ENCODE results near the gene C11orf52. TPM values are rescaled to one million over a fixed set of nuclear protein-coding genes. Genes with fewer than 3 reads are reported as not detected.

C11orf52 gene
- total RNA-seq, 2 experiments from 2014 or later = not detected

DNA sequence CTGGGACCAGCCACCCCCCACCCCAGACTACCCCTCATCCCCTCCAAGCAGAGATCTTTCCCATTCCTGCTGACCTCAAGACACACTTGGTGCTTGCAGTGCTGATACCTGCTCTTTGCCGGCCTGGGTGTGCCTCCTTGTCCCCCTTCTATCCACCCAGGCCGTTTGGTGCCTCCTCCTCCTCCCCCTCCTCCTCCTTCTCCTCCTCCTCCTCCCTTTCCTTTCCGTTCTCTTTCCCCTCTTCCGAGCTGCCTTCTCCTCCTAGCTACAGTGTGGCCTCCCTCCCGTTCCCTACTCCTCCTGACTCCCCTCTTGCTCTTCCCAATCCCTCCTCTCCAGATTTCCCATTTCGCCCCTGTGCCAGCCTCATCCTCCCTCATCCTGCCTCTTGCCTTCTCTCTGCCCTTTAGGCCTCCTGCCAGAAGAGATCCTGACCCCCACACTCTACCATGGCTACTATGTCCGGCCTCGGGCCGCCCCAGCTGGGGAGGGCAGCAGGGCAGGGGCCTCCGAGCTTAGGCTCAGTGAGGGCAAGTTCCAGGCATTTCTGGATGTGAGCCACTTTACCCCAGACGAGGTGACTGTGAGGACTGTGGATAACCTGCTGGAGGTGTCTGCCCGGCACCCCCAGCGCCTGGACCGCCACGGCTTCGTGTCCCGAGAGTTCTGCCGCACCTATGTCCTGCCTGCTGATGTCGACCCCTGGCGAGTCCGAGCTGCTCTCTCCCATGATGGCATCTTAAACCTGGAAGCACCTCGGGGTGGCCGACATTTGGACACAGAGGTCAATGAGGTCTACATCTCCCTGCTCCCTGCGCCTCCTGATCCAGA is 5.5 kb upstream of the C11orf52 start:
- no peaks in the 10 kb centered on the region for H3K4me1 Mint-ChIP-seq
- ChIA-PET POLR2A (no interaction called here), CTCF (interaction anchor here (1.1 kb wide), 1 partner anchor 11 kb away, joined by 4 read pairs; no protein-coding TSS in a partner anchor)
- ATAC-seq (no peak), DNase-seq (no peak)
- H3K36me3 Mint-ChIP-seq (ENCODE audit: low read depth) = no peaks in the 10 kb centered on the region
- peaks cover 34% of the 10 kb centered on the region for H3K27me3 Mint-ChIP-seq
- H3K27ac Mint-ChIP-seq = no peak overlapping the region
- H3K4me3 Mint-ChIP-seq = no peak overlapping the region
- no peaks in the 10 kb centered on the region for H3K9me3 Mint-ChIP-seq (ENCODE audit: low read depth)
- intact Hi-C loops (cut with DNase I, micrococcal nuclease) = no loop called here

GRCh38 chr11:111913997-111914396 is 4.7 kb upstream of the C11orf52 start:
- ChIA-PET CTCF (interaction anchor here (1.1 kb wide), 1 partner anchor 12 kb away, joined by 4 read pairs; no protein-coding TSS in a partner anchor), POLR2A (no interaction called here)
- DNase-seq (no peak), ATAC-seq (no peak)
- intact Hi-C loops (cut with DNase I, micrococcal nuclease) = no loop called here
- no peak overlapping the region for H3K27ac Mint-ChIP-seq
- H3K4me3 Mint-ChIP-seq = no peak overlapping the region
- peaks cover 34% of the 10 kb centered on the region for H3K27me3 Mint-ChIP-seq
- H3K9me3 Mint-ChIP-seq (ENCODE audit: low read depth) = no peaks in the 10 kb centered on the region
- H3K36me3 Mint-ChIP-seq (ENCODE audit: low read depth) = no peaks in the 10 kb centered on the region
- H3K4me1 Mint-ChIP-seq = no peaks in the 10 kb centered on the region

DNA sequence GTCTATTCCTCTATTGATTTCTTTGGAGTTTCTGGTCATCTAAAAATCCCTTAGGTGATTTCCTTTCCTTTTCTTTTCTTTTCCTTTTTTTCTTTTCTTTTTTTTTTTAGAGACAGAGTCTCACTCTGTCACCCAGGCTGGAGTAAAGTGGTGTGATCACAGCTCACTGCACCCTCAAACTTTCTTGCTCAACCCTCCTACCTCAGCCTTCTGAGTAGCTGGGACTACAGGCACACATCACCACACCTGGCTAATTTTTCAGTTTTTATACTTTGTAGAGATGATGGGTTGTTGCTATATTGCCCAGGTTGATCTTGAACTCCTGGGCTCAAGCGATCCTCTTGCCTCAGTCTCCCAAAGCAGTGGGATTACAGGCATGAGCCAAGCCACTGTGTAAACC is 1.9 kb upstream of the C11orf52 start:
- no peaks in the 10 kb centered on the region for H3K36me3 Mint-ChIP-seq (ENCODE audit: low read depth)
- H3K27me3 Mint-ChIP-seq = peaks cover 25% of the 10 kb centered on the region
- intact Hi-C loops (cut with DNase I, micrococcal nuclease) = no loop called here
- ChIA-PET CTCF (interaction anchor here (0.9 to 1.1 kb wide), 2 partner anchors 10 to 65 kb away, joined by 3 to 5 read pairs; no protein-coding TSS in a partner anchor), POLR2A (no interaction called here)
- H3K4me3 Mint-ChIP-seq = no peak overlapping the region
- ATAC-seq = no peak
- DNase-seq = no peak
- no peak overlapping the region for H3K27ac Mint-ChIP-seq
- H3K9me3 Mint-ChIP-seq (ENCODE audit: low read depth) = no peaks in the 10 kb centered on the region
- no peaks in the 10 kb centered on the region for H3K4me1 Mint-ChIP-seq

- H3K9me3 Mint-ChIP-seq (ENCODE audit: low read depth) = no peaks in the 10 kb centered on the region
- no peak overlapping the region for H3K27ac Mint-ChIP-seq
- CTCF ChIA-PET = interaction anchor here (0.9 to 1.3 kb wide), 3 partner anchors 10 to 65 kb away, joined by 3 to 5 read pairs (median 3); no protein-coding TSS in a partner anchor
Measured at GRCh38 chr11:111917312-111917711, 1.4 kb upstream of the C11orf52 start.

DNA sequence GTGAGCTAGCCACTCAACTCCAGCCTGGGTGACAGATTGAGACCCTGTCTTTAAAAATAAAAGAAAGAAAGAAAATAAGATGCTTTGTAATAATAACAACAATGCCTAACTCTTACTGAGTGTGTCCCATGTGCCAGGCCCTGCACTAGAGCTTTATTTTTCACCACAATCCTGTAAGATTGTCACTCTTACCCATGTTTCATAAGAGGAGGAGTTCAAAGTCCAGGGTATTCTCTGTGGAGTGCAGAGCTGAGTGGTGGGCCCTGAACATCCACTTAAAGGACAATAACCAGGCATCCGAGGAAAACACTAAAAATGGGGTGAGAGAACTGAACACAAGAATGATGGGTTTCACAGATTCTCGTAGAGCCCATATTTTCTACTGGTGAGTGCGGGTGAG is 925 bp upstream of the C11orf52 start:
- no peak for ATAC-seq
- no peak overlapping the region for H3K27ac Mint-ChIP-seq
- H3K27me3 Mint-ChIP-seq = peaks cover 19% of the 10 kb centered on the region
- ChIA-PET POLR2A (no interaction called here), CTCF (interaction anchor here (0.9 to 1.3 kb wide), 3 partner anchors 9 to 64 kb away, joined by 3 to 5 read pairs (median 3); no protein-coding TSS in a partner anchor)
- H3K4me1 Mint-ChIP-seq = no peaks in the 10 kb centered on the region
- no peak overlapping the region for H3K4me3 Mint-ChIP-seq
- H3K9me3 Mint-ChIP-seq (ENCODE audit: low read depth) = no peaks in the 10 kb centered on the region
- intact Hi-C loops (cut with DNase I, micrococcal nuclease) = no loop called here
- no peaks in the 10 kb centered on the region for H3K36me3 Mint-ChIP-seq (ENCODE audit: low read depth)
- no peak for DNase-seq

More at GRCh38 chr11:111917312-111917711, 1.4 kb upstream of the C11orf52 start:
- Mint-ChIP-seq H3K4me3 (no peak overlapping the region), H3K4me1 (no peaks in the 10 kb centered on the region), H3K36me3 (ENCODE audit: low read depth) (no peaks in the 10 kb centered on the region), H3K27me3 (peaks cover 19% of the 10 kb centered on the region)
- ATAC-seq = no peak
- DNase-seq = no peak
- POLR2A ChIA-PET = no interaction called here
- intact Hi-C loops (cut with DNase I, micrococcal nuclease) = no loop called here

DNA sequence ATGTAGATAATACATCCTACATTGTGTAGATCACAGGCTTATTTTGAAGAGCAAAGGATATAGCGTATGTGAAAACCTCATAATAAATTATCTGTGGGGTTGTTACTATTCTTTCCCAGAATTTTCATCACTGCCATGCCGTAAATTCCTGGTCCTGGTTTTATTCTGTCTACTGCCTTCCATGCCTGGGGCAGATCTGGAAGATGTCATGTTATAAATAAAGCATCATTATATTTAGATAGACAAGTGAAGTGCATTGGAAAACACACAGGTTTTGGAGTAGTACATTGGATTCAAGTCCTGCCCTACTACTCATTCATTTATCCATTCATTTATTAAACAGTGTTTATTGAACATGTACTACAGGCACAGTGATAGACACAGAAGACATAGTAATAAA is 2.2 kb downstream of the C11orf52 start:
- H3K4me3 Mint-ChIP-seq = no peak overlapping the region
- H3K4me1 Mint-ChIP-seq = peaks cover 3% of the 10 kb centered on the region
- H3K27me3 Mint-ChIP-seq = peaks cover 8% of the 10 kb centered on the region
- ChIA-PET POLR2A (no interaction called here), CTCF (interaction anchor here (0.6 kb wide), 1 partner anchor 35 kb away, joined by 3 read pairs; no protein-coding TSS in a partner anchor)
- no peaks in the 10 kb centered on the region for H3K9me3 Mint-ChIP-seq (ENCODE audit: low read depth)
- no peak overlapping the region for H3K27ac Mint-ChIP-seq
- no peaks in the 10 kb centered on the region for H3K36me3 Mint-ChIP-seq (ENCODE audit: low read depth)
- intact Hi-C loops (cut with DNase I, micrococcal nuclease) = no loop called here
- DNase-seq (no peak), ATAC-seq (no peak)

DNA sequence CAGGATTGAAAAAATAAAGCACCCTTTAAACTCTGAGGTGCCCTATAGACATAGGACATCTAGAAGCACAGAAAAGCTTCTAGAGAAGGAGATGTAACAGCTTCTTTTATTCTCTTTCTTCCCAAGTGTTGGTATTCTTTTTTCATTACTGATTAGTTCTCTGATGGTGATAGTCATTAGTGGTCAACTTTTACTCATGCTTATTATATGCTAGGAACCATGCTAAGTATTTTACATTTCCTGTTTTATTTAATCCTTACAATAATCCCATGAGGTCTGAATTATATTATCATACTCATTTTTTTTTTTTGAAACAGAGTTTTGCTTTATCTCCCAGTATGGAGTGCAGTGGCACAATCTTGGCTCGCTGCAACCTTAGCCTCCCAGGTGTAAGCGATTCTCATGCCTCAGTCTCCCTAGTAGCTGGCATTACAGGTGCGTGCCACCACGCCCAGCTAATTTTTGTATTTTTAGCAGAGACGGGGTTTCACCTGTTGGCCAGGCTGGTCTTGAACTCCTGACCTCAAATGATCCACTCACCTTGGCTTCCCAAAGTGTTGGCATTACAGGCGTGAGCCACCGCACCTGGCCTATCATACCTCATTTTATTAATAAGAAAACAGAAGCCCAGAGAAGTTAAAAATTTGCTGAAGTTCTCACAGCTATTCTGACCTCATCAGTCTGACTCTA is 3.0 kb downstream of the C11orf52 start:
- Mint-ChIP-seq H3K4me3 (no peak overlapping the region), H3K9me3 (ENCODE audit: low read depth) (no peaks in the 10 kb centered on the region), H3K27ac (no peak overlapping the region), H3K27me3 (peaks cover 2% of the 10 kb centered on the region), H3K36me3 (ENCODE audit: low read depth) (no peaks in the 10 kb centered on the region), H3K4me1 (peaks cover 10% of the 10 kb centered on the region)
- ChIA-PET POLR2A (no interaction called here), CTCF (interaction anchor here (0.6 kb wide), 3 partner anchors 16 to 50 kb away, joined by 3 to 4 read pairs (median 3); partner anchors contain the start of genes ALG9 and DIXDC1)
- ATAC-seq (no peak), DNase-seq (no peak)
- intact Hi-C loops (cut with DNase I, micrococcal nuclease) = no loop called here

GRCh38 chr11:111922803-111923202 is 4.1 kb downstream of the C11orf52 start:
- Mint-ChIP-seq H3K4me3 (no peak overlapping the region), H3K36me3 (ENCODE audit: low read depth) (no peaks in the 10 kb centered on the region), H3K9me3 (ENCODE audit: low read depth) (no peaks in the 10 kb centered on the region), H3K4me1 (peaks cover 18% of the 10 kb centered on the region), H3K27me3 (peaks cover 2% of the 10 kb centered on the region), H3K27ac (no peak overlapping the region)
- intact Hi-C loops (cut with DNase I, micrococcal nuclease) = no loop called here
- ATAC-seq = no peak
- POLR2A ChIA-PET = no interaction called here
- DNase-seq = no peak
- CTCF ChIA-PET = no interaction called here

- Mint-ChIP-seq H3K4me3 (no peak overlapping the region), H3K27ac (no peak overlapping the region), H3K9me3 (ENCODE audit: low read depth) (no peaks in the 10 kb centered on the region), H3K4me1 (peaks cover 18% of the 10 kb centered on the region), H3K36me3 (ENCODE audit: low read depth) (no peaks in the 10 kb centered on the region), H3K27me3 (peaks cover 2% of the 10 kb centered on the region)
- DNase-seq (no peak), ATAC-seq (no peak)
- ChIA-PET CTCF (no interaction called here), POLR2A (no interaction called here)
- intact Hi-C loops (cut with DNase I, micrococcal nuclease) = no loop called here
Measured at GRCh38 chr11:111923351-111923788, 4.7 kb downstream of the C11orf52 start.

DNA sequence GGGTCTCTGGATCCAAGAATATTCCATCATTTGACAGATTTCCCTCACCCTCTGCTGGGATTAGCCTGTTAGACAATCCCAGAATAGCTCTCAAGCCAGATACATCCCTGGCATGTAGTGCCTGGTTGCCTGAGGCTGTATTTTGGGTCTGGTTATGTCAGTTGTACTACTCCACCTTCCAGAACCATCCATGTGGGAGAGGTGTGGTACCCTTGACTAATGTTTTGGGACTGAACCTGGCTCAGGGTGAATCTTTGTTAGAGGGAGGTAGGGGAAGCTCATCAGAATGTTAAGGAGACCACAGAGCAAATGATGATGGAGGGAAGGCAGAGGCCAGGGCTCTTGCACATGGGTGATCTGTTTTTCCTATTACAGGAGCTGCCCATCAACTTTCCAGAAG is 5.2 kb downstream of the C11orf52 start:
- ChIA-PET CTCF (interaction anchor here (0.9 kb wide), 1 partner anchor 42 kb away, joined by 3 read pairs; no protein-coding TSS in a partner anchor), POLR2A (no interaction called here)
- no peaks in the 10 kb centered on the region for H3K9me3 Mint-ChIP-seq (ENCODE audit: low read depth)
- intact Hi-C loops (cut with DNase I, micrococcal nuclease) = no loop called here
- H3K4me3 Mint-ChIP-seq = no peak overlapping the region
- peaks cover 18% of the 10 kb centered on the region for H3K4me1 Mint-ChIP-seq
- no peaks in the 10 kb centered on the region for H3K36me3 Mint-ChIP-seq (ENCODE audit: low read depth)
- no peak overlapping the region for H3K27ac Mint-ChIP-seq
- peaks cover 2% of the 10 kb centered on the region for H3K27me3 Mint-ChIP-seq
- DNase-seq = no peak
- no peak for ATAC-seq

DNA sequence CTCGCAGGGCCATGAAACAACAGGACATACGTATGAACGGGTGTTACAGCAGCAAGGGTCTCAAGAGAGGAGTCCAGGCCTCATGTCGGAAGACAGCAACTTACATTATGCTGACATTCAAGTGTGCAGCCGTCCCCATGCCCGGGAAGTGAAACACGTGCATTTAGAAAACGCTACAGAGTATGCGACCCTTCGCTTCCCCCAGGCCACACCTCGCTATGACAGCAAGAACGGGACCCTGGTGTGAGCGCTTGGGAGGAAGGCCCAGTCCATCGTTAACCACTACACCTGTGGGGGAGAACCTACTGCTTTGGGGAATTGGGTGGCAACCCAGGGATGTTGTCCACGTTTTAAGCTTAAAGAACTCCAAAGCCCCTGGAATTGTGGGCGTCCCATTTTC is 7.2 kb downstream of the C11orf52 start:
- Mint-ChIP-seq H3K27ac (peak overlapping the region; percentile 92), H3K4me3 (peak overlapping the region; percentile 75), H3K36me3 (ENCODE audit: low read depth) (no peaks in the 10 kb centered on the region), H3K4me1 (peaks cover 18% of the 10 kb centered on the region), H3K9me3 (ENCODE audit: low read depth) (no peaks in the 10 kb centered on the region), H3K27me3 (no peaks in the 10 kb centered on the region)
- intact Hi-C loops (cut with DNase I, micrococcal nuclease) = loop anchor here (1.0 to 5.0 kb wide), 7 partner anchors 55 to 1388 kb away; partner anchors contain the start of genes PPP2R1B (in 2 of the 2), ALG9 (in 1 of the 2), DLAT (in 1 of the 2) and PTS (in 1 of the 2)
- DNase-seq (no peak), ATAC-seq (no peak)
- ChIA-PET POLR2A (interaction anchor here (1.1 to 1.7 kb wide), 6 partner anchors 10 to 157 kb away, joined by 3 to 14 read pairs (median 6); partner anchors contain the start of genes ALG9 and DIXDC1), CTCF (interaction anchor here (1.2 to 2.6 kb wide), 10 partner anchors 12 to 161 kb away, joined by 3 to 38 read pairs (median 6); partner anchors contain the start of genes ALG9, DIXDC1, SDHD and TIMM8B)

Measured in activated CD4-positive, alpha-beta T cell treated with anti-CD3 and anti-CD28 coated beads for 36 hours (primary cell).